Liver (tissue), 3 donors: ENCODE results near the gene ZNF786.
"Not testable (repeated sequence)": the region's sequence is repeated elsewhere in the genome, so short reads cannot be mapped to it uniquely, and the experiment has no call there.

Source experiments
- ATF3 ChIP-seq: IDR thresholded peaks from 2 replicates; pipeline ENCODE4 v1.6.1; 2016; ENCODE audit warnings: antibody characterized with exemption
- CTCF ChIP-seq: fragments of 150-350 bp; IDR thresholded peaks from 2 replicates; pipeline ENCODE4 v1.5.1; 2017; ENCODE audit warnings: improper control_type of control experiment, low read depth, low read length; ENCODE audit not compliant: missing input control
- donor health status: healthy.
- donor health status: healthy.

- TF ChIP-seq ATF3, CTCF: not testable (repeated sequence)
These were observed 1.7 kb upstream of the ZNF786 start for GRCh38 chr7:149092244-149092643.
